HG02759 (cell line): ENCODE results near the gene ANKS1A.
"Not testable (repeated sequence)": the region's sequence is repeated elsewhere in the genome, so short reads cannot be mapped to it uniquely, and the experiment has no call there.

Source experiments
- ATAC-seq: cut with Tn5 transposase; IDR thresholded peaks from one replicate; pipeline ENCODE4 v1.9.1; 2021; ENCODE audit warnings: mild to moderate bottlenecking, moderate library complexity; ENCODE audit not compliant: unreplicated experiment

Gene ANKS1A

GRCh38 chr6:34888874-34889555 is at the start of gene ANKS1A:
TSS of gene ANKS1A (plus strand) at chr6:34889255. CDS start at chr6:34889403, 148 bp downstream.
- ATAC-seq, result no peak

GRCh38 chr6:34839666-34840352 is 49.2 kb upstream of the ANKS1A start:
- ATAC-seq, result no peak

- not testable (repeated sequence) for ATAC-seq
Measured at GRCh38 chr6:34849066-34849465, 40.0 kb upstream of the ANKS1A start.

- ATAC-seq, result no peak
Measured at GRCh38 chr6:34851361-34851760, 37.7 kb upstream of the ANKS1A start.

- no peak for ATAC-seq
Measured at GRCh38 chr6:34852406-34853085, 36.5 kb upstream of the ANKS1A start.

GRCh38 chr6:34855463-34855862 is 33.6 kb upstream of the ANKS1A start:
- no peak for ATAC-seq

GRCh38 chr6:34858681-34859080 is 30.4 kb upstream of the ANKS1A start:
- ATAC-seq, result no peak

GRCh38 chr6:34859951-34860350 is 29.1 kb upstream of the ANKS1A start:
- ATAC-seq, result no peak

GRCh38 chr6:34860776-34861175 is 28.3 kb upstream of the ANKS1A start:
- ATAC-seq, result no peak

- ATAC-seq, result no peak
Measured at GRCh38 chr6:34864007-34864406, 25.0 kb upstream of the ANKS1A start.

- ATAC-seq, result no peak
Measured at GRCh38 chr6:34865107-34865506, 23.9 kb upstream of the ANKS1A start.

GRCh38 chr6:34866509-34866908 is 22.5 kb upstream of the ANKS1A start:
- no peak for ATAC-seq

GRCh38 chr6:34867484-34867883 is 21.6 kb upstream of the ANKS1A start:
- ATAC-seq, result no peak

GRCh38 chr6:34871853-34872252 is 17.2 kb upstream of the ANKS1A start:
- no peak for ATAC-seq

GRCh38 chr6:34872332-34872731 is 16.7 kb upstream of the ANKS1A start:
- ATAC-seq, result no peak

GRCh38 chr6:34875292-34876213 is 13.5 kb upstream of the ANKS1A start:
- ATAC-seq, result no peak

GRCh38 chr6:34876472-34876871 is 12.6 kb upstream of the ANKS1A start:
- ATAC-seq, result no peak

GRCh38 chr6:34877259-34877658 is 11.8 kb upstream of the ANKS1A start:
- ATAC-seq, result no peak

- no peak for ATAC-seq
Measured at GRCh38 chr6:34877869-34878485, 11.1 kb upstream of the ANKS1A start.

GRCh38 chr6:34884073-34884472 is 5.0 kb upstream of the ANKS1A start:
- ATAC-seq, result not testable (repeated sequence)
